Activated naive CD4-positive, alpha-beta T cell treated with anti-CD3 and anti-CD28 coated beads, Interleukin-2, amount 50 U/mL, for 16 hours (primary cell): ENCODE measurements around the gene CSE1L.
"Not testable (repeated sequence)": the region's sequence is repeated elsewhere in the genome, so short reads cannot be mapped to it uniquely, and the experiment has no call there.

Experiments
- DNase-seq: peaks from one replicate; pipeline ENCODE4 v3.0.0-alpha.2; 2020

The CSE1L gene, protein sequence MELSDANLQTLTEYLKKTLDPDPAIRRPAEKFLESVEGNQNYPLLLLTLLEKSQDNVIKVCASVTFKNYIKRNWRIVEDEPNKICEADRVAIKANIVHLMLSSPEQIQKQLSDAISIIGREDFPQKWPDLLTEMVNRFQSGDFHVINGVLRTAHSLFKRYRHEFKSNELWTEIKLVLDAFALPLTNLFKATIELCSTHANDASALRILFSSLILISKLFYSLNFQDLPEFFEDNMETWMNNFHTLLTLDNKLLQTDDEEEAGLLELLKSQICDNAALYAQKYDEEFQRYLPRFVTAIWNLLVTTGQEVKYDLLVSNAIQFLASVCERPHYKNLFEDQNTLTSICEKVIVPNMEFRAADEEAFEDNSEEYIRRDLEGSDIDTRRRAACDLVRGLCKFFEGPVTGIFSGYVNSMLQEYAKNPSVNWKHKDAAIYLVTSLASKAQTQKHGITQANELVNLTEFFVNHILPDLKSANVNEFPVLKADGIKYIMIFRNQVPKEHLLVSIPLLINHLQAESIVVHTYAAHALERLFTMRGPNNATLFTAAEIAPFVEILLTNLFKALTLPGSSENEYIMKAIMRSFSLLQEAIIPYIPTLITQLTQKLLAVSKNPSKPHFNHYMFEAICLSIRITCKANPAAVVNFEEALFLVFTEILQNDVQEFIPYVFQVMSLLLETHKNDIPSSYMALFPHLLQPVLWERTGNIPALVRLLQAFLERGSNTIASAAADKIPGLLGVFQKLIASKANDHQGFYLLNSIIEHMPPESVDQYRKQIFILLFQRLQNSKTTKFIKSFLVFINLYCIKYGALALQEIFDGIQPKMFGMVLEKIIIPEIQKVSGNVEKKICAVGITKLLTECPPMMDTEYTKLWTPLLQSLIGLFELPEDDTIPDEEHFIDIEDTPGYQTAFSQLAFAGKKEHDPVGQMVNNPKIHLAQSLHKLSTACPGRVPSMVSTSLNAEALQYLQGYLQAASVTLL

DNA sequence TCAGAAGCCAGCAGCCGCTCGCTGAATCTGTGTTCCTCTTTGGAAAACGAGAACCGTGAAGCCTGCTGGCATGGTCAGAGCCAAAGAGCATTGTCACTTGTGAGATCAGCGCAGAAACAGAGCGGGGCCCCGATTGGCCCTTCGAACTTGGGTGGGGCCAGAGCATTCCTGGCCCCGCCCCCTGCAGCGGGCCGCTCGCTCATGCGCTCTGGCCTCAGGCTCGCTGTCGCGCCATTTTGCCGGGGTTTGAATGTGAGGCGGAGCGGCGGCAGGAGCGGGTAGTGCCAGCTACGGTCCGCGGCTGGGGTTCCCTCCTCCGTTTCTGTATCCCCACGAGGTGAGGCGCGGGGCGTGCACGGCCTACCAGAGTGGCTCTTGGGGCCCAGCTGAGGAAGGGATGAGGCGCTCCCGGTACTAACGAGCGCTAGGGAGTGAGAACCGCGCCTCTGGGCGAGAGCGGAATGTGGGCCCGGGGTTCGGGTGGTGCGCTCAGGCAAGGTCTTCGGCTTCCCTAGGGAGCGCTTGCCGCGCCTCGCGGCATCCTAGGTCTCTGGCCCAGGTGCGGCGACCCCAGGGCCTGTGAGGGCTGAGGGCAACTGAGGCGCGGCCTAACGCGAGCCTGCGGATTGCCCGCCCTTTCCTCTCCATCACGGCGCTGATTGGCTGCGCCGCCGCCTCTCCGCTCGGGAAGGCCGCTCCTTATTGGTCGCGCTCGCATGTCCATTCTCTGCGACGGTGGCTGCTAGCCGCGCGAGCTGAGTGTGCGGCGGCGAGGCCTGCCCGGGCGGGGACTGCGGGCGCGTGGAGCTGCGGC lies at the start of gene CSE1L:
Gene CSE1L, plus strand, starts transcription at position 226 of the 814 bp plus-strand sequence. CDS start 12,152 bp downstream, outside the sequence.
- DNase-seq = peak; percentile 93

DNA sequence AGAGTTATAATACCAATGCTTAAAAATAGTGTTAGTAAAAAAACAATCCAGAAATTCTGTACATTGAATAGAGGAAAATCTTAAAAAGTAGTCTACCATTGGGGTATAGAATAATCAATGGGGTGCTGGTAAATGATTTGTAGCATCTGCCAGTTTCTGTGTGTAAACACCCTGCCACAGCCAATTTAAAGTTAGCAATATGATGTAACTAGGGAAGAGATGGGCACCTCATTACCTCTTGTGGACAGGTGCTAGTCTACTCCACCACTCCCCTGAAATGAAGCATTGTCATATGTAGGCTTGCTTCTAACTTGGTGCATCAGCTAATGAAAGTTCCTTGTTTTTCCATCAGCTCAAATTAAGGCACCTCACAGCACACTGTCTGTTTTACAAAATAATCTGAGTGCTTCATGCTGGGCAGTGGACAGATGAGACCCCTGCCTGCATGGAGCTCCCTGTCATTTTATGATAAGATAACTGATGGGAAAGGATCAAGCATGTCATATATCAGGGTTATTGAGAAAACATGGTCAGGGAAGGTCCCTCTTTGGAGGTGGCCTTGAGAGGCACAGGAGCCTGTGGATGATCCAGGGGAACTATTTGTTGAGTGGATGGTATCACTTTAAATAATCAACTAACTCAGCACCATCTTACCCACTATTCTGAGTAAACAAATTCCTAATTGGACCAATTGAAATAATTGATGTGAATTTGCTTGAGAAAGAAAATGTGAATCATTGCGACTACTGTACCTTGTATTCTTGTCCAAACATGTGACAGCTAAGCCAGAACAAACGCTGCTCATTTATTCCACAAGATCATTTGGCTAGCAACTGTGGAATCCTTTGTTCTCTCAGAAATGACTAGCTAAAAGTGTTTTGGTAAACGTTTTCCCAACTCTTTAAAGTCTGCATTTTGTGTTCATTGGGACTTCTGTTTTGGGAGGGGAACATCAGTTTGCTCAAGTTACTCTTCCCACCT lies 45.9 kb upstream of the CSE1L start:
- DNase-seq = no peak

DNA sequence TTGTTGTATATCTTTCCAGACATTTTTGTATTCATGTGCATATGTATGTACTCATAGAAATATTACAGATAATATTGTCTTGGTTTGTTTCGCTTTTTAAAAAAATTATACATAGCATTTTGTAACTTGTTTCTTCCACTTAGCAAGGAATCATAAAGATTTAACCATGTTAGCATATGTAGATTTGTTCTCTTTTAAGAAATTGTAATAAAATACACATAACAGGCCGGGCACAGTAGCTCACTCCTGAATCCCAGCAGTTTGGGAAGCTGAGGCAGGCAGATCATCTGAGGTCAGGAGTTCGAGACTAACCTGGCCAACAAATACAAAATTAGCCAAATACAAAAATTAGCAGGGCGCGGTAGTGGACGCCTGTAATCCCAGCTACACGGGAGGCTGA lies 44.4 kb upstream of the CSE1L start:
- no peak for DNase-seq

DNA sequence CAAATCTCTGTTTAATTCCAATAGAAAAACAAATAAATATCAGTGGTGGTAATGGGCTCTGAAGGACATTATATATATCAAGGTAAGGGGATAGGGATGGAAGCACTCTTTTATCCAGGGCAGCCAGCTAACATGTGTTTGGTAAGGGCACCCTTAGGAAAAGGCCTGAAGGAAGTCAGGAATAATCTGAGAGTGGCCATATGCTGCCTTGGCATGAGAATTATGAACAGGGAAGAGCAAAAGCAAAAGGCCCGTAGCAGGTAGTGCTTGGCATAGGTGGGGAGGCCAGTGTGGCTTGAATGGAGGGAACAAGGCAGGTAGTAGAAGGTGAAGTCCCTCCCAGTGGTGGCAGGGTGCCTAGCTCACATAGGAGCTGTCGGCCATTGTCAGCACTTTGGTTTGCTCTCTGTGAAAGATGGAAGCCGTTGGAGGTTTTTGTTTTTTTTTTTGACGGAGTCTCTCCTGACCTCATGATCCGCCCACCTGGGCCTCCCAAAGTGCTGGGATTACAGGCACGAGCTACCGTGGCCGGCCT lies 39.6 kb upstream of the CSE1L start:
- DNase-seq = no peak

DNA sequence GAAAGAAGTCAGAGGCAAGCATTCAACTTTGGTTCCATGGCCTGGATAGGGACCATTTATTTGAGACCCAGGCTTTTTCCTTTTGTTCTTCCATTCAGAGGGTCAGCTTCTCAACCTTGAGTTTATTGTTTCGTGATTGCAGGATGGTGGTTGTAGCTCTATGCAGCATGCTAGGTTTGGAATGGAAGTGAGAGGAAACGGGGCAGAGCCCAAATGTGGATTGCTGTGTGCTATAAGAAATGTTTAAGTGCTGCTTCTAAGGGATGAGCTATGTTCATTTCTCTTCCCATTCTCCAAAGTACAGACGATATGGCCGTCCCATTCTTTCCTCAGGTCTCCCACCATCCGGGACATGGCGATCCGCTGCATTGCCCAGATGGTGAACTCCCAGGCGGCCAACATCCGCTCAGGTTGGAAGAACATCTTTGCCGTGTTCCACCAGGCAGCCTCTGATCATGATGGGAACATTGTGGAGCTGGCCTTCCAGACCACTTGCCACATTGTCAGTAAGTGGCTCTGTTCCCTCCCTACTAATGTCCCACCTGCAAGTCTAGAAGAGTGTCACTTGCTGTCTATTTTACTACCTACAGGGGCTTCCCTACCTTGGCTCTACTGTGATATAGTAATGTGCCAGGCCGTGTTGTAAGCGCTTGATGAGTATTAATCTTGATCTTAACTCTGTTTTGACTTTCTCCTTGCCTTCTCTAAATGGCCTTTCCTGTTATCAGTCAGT lies 36.0 kb upstream of the CSE1L start:
- no peak for DNase-seq

DNA sequence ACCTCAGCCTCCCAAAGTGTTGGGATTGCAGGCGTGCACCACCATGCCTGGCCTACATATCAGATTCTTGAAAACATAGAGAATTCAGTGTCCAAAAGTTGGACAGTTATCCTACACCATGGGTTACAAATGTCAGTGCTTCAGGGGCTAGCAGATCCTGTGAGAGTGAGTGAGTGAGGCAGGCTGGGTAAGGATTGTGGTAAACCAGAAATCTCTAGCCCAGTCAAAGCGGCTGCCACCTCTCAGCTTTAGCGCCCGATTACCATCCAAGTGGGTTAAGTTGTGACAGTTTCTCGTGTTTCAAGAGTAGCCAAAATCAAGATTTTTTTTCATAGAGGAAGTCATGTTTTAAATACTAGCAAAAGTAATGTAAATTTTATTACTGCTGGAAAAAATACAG lies 21.9 kb upstream of the CSE1L start:
- DNase-seq = no peak

DNA sequence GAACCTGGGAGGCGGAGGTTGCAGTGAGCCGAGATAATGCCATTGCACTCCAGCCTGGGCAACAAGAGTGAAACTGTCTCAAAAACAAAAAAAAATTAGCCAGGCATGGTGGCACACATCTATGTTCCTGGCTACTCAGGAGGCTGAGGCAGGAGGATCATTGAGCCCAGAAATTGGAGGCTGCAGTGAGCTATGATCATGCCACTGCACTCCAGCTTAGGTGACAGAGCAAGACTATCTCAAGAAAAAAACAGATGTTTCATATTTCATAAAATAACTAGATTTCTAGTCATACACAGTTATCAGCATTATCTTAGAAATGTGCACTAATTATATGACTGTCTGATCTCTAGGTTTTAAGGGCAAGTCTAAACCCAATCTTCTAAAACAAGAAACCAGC lies 17.9 kb upstream of the CSE1L start:
- not testable (repeated sequence) for DNase-seq

DNA sequence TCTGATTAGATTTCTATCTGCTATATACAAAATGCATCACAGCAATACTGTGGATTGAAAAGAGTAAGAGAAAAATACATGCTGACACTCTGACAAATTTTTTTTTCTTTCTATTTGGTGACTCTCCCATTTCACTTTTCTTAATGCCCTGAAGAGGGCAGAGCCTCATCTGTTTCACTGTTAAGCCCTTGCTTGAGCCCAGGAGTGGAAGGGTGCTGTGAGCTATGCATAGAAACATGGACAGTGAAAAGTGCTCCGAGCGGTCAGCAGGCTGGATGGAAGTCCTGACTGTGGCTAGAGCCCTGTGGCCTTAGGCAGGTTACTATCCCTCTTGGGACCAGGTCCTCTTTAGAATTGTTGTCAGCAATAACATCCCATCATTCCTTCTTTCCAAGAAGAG lies 17.4 kb upstream of the CSE1L start:
- DNase-seq = no peak

DNA sequence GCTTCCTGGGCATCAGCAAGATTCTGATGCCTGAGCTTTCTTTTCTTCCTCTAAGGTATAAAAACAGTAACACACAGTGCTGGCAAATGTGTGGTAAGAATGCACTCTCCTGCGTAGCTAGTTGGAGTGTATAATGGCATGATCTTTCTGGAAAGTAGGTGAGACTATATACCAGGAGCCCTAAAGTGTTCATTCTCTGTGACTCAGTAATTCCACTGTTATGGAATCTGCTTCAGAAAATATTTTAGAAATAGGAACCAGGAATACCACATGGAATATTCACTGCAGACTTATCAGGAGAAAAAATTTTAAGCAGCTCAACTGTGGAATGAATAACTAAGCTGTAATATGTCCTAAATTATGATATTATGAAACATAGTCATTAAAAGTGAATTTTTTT lies 16.9 kb upstream of the CSE1L start:
- DNase-seq = no peak

DNA sequence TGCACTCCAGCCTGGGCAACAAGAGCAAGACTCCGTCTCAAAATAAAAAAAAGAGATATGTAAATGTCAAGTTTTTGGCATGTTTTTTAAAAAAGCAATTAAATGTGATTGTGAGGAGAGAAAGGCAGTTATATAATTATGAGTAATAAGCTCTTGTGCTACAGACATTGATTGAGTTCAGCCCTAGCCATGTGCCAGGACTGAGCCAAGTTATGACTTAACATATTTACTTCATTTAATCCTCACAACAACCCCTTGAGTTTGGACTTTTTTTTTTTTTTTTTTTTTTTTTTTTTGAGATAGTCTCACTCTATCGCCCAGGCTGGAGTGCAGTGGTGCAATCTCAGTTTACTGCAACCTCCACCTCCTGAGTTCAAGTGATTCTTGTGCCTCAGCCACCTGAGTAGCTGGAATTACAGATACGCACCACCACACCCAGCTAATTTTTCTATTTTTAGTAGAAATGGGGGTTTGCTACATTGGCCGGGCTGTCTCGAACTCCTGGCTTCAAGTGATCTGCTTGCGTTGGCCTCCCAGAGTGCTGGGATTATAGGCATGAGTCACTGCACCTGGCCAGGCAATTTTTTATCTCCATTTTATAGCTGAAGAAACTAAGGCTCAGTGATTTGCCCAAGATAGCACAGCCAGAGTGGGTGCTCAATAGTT lies 15.0 kb upstream of the CSE1L start:
- DNase-seq = no peak

DNA sequence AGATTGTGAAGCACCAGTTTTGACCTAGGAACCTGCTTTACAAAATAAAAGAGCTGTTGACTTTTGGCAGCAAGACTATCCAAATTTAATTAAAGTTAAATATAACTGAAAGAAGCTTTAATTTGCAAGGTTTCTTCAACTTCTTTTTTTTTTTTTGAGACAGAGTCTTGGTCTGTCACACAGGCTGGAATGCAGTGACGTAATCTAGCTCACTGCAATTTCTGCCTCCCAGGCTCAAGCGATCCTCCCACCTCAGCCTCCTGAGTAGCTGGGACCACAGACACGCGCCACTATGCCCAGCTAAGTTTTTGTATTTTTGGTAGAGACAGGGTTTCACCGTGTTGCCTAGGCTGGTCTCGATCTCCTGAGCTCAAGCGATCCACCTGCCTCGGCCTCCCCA lies 13.7 kb upstream of the CSE1L start:
- no peak for DNase-seq

DNA sequence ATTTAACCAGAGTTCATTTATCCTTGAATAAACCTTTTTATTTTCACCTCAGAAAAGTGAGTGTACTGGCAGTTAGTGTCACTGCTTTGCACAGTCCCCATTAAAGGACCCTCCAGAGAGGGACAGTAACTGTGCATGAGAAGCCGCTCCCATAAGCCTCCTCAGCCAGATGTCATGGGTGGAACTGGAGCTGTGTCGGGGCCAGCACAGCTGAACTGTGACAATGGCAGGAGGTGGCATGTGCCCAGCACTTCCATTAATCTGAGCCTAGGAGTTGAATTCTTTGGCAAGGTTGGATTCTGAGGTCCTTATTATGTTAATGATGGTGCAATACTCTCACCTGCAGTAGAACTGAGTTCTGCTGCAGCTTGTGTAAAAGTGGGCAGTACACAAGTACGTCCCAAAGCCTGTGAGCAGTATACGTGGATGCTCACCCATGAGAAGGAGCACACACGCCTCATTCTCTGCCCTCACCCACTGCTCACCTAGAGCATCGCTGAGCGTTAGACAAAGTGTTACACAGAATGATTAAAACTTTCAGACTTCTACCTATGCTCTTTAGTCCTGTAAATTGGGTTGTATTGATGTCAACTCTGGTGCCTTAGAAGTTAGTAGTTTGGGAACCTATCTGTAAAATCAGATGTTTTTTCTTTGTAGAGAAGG lies 11.9 kb upstream of the CSE1L start:
- DNase-seq = no peak

DNA sequence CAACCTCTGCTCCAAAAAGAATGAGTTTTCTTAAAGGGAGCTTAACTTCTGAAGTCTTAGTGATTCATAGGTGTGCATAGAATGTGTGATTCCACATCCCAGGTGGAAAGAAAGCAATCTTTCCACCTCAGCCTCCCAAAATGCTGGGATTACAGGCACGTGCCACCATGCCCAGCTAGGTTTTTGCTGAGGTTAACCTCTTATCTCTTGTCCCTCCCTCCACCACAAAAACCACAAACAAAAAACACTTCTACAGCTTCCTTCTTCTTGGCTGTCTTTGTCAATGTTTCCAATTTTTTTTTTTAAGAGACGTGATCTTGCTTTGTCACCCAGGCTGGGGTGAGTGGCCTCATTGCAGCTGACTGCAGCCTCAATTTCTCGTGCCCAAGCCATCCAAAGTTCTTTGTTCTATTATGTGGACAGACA lies 8.1 kb upstream of the CSE1L start:
- peak; percentile 20 for DNase-seq

DNA sequence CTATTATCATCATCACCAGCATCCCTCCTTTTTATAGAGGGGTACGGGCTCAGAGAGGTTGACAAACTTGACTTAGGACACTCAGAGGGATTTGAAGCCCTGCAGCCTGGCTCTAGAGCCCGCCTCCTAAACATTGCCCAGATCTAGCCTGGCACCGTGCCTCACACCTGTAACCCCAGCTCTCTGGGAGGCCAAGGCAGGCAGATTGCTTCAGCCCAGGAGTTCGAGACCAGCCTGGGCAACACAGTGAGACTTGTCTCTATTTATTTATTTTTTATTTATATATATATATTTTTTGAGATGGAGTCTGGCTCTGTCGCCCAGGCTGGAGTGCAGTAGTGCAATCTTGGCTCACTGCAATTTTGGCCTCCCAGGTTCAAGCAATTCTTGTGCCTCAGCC lies 6.3 kb upstream of the CSE1L start:
- no peak for DNase-seq

DNA sequence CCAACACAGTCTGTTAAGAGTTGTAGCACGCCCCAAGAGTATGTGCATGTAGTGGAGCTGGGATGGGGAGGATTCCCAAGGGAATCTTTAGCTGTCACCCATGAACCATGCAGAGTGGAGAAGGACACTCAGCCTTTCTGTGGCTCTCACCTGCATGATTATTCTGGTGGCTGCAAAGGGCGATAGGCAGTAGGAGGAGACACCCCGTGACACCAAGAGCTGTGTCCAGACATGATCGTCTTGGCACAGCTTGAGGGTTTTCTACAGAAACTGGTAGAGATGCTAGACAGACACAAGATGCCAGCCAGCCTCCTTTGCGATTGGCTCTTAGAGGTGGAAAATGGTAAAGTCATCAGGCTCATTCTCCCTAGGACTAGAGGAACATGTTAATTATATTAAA lies 3.1 kb upstream of the CSE1L start:
- DNase-seq = no peak

DNA sequence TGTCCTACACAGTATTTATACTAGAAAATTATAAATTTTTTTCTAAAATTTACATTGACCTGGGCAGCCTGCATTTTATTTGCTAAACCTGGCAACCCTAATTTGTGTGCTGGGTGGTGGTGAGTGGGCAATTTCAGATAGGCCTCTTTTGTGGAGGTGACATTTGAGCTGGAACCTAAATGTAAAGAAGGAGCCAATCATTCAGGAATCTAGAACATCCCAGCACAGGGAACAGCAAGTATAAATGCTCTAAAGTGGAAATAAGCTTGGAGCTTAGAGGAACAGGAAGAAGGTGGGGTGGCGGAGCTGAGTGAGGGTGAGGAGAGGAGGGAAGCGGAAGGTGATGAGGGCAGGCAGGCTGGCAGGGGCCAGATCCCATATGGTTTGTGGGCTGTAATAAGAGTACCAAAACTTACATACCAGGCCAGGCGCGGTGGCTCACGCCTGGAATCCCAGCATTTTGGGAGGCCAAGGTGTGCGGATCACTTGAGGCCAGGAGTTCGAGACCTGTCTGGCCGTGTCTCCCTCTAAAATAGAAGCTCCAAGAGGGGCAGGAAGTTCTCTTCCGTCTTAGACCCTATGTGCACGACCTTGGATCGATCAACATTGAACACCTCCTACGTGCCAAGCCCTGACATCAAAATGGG lies 549 bp upstream of the CSE1L start:
- DNase-seq = no peak

DNA sequence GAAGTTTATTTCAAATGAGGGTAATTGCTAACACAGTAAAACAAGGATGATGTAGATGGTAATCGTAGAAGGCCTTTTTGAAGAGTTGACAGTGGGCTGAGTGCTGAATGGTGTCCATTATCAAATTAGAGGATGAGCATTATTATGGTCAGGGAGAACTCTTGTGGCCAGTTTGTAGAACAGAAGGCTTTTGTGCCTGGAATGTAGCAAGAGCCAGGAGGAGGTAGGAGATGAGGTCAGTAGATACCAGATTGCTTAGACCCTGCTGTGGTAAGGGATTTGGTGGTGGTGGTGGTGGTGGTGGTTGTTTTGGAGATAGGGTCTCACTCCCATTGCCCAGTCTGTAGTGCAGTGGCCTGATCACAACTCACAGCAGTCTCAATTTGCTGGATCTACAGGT lies 6.2 kb downstream of the CSE1L start:
- DNase-seq = no peak

DNA sequence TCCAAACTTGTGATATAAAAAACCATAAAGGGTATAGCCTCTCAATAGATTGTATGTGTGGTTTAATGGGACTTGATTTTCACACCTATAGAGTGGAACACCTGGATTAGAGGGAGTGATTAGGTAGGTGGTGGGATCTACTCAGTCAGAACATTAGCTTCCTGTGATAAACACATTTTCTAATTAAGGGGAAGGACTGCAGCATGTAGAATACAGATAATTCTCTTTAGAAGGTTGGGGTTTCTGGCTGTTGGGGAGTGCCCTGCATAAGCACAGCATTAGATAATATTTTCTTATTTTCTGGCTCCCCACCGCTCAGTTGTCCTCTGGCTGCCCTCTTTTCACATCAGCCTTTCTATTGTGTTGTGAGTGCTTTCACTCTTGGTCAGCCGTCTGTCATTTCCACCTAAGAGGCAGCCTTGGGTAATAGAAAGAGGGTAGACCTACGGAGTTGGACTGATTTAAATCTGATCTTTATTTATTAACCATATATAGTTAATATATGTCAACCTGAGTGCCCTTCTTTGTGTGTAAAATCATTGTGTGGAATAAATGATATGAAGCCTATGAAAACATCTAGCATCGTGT lies 8.0 kb downstream of the CSE1L start:
- DNase-seq = no peak

DNA sequence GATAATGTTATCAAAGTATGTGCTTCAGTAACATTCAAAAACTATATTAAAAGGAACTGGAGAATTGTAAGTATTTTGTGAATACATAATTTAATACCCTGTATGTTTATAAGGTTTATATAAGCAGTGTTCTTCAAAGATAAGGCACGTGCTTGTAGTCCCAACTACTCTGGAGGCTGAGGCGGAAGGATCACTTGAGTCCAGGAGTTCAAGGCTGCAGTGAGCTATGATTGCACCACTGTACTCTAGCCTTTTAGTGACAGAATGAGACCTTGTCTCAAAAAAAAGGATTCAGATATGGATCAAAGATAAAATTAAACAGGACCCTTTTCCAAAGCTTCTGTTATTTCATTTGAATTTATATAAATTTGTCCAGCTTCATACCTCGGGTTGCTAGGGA lies 17.2 kb downstream of the CSE1L start:
- DNase-seq = no peak
